GM12878 (cell line): ENCODE results near the gene SOCS4. TPM values are rescaled to one million over a fixed set of nuclear protein-coding genes. Genes with fewer than 3 reads are reported as not detected.
"Not testable (repeated sequence)": the region's sequence is repeated elsewhere in the genome, so short reads cannot be mapped to it uniquely, and the experiment has no call there.

ENCODE experiments used
- ATAC-seq: fragments of 200-7000 bp; cut with Tn5 transposase; 3 replicates; pipeline ENCODE4 v1.9.1; 2020; ENCODE audit warnings: mild to moderate bottlenecking, moderate library complexity
- BruUV-seq: library from RNA; stranded (reverse); fragments of 400-500 nt; replicated peaks from 2 replicates; lab custom pipeline; 2021; lab: Mats Ljungman, UMichigan
- CTCF ChIA-PET: fragments of 300-600 bp; sonication (Branson Sonifier 250); formaldehyde crosslinking; extraction: SDS; loops from one replicate; lab custom pipeline; 2021; ENCODE audit warnings: inconsistent platforms; lab: Yijun Ruan, JAX
- POLR2A ChIA-PET: fragments of 350-600 bp; formaldehyde crosslinking; extraction: SDS; loops from one replicate; lab custom pipeline; 2021; ENCODE audit warnings: inconsistent platforms; lab: Charles Lee
- RAD21 ChIA-PET: fragments of 300-600 bp; sonication (Branson Sonifier 250); formaldehyde crosslinking; loops from one replicate; lab custom pipeline; 2023; ENCODE audit warnings: antibody characterized with exemption; ENCODE audit not compliant: unreplicated experiment; lab: Charles Lee
- SMC1A ChIA-PET: fragments of 300-600 bp; sonication (Branson Sonifier 250); formaldehyde crosslinking; loops from one replicate; lab custom pipeline; 2023; ENCODE audit not compliant: unreplicated experiment, uncharacterized antibody; lab: Charles Lee
- DNase-seq: peaks from one replicate; pipeline ENCODE4 v3.0.0-alpha.2; 2011; ENCODE audit warnings: low read depth, low spot score
- FAIRE-seq: peaks from 3 replicates; lab custom pipeline; 2011; peaks lifted over from hg19 to GRCh38; lab: Jason Lieb, UNC
- H2AFZ ChIP-seq: 2 replicates; pipeline ENCODE4 v1.6.0; 2011; ENCODE audit warnings: low read depth, low read length, control low read depth; ENCODE audit not compliant: control insufficient read depth
- H3K27ac ChIP-seq: 2 replicates; pipeline ENCODE4 v1.5.1; 2011; ENCODE audit warnings: control low read depth; ENCODE audit not compliant: control insufficient read depth, insufficient read depth
- H3K27me3 ChIP-seq, 2 experiments: replicated peaks in 1 of 2; 2 replicates each; pipeline versions ENCODE4 v1.6.0 to v1.6.1; 2011; ENCODE audit warnings: low read length in 1 of 2; ENCODE audit not compliant: control insufficient read depth in 2 of 2, insufficient read depth in 2 of 2
- H3K36me3 ChIP-seq, 2 experiments: 2 replicates each; pipeline ENCODE4 v1.5.1; 2011; ENCODE audit warnings: low read length in 1 of 2; ENCODE audit not compliant: control insufficient read depth in 2 of 2, insufficient read depth in 2 of 2
- H3K4me1 ChIP-seq: 2 replicates; pipeline ENCODE4 v1.6.1; 2011; ENCODE audit warnings: mild to moderate bottlenecking, low read length, moderate library complexity, mixed read lengths; ENCODE audit not compliant: control insufficient read depth, insufficient read depth
- H3K4me2 ChIP-seq: 2 replicates; pipeline ENCODE4 v1.6.0; 2011; ENCODE audit warnings: control low read depth; ENCODE audit not compliant: control insufficient read depth, insufficient read depth
- H3K4me3 ChIP-seq: fragments of 200-600 bp; sonication (generic); 2 replicates; pipeline ENCODE4 v1.5.1; 2016
- H3K79me2 ChIP-seq: 2 replicates; pipeline ENCODE4 v1.6.0; 2011; ENCODE audit warnings: low read length; ENCODE audit not compliant: control insufficient read depth, insufficient read depth
- H3K9ac ChIP-seq: 2 replicates; pipeline ENCODE4 v1.8.0; 2011; ENCODE audit warnings: low read length, control low read depth, mixed read lengths; ENCODE audit not compliant: control insufficient read depth, insufficient read depth
- H3K9me3 ChIP-seq: replicated peaks from 3 replicates; pipeline ENCODE4 v1.5.1; 2011; ENCODE audit warnings: mild to moderate bottlenecking, low read length; ENCODE audit not compliant: control insufficient read depth, insufficient read depth
- H4K20me1 ChIP-seq: 2 replicates; pipeline ENCODE4 v1.6.0; 2011; ENCODE audit not compliant: control insufficient read depth, insufficient read depth
- BCLAF1 ChIP-seq: fragments of 450-650 bp; IDR thresholded peaks from 2 replicates; pipeline ENCODE4 v1.6.1; 2017; ENCODE audit warnings: antibody characterized with exemption, mild to moderate bottlenecking, moderate library complexity
- CREB1 ChIP-seq: IDR thresholded peaks from 2 replicates; pipeline ENCODE4 v1.6.1; 2012; ENCODE audit warnings: low read depth, mild to moderate bottlenecking, inconsistent platforms
- RBBP5 ChIP-seq: fragments of 200-600 bp; sonication (generic); conservative IDR thresholded peaks from 2 replicates; pipeline ENCODE4 v1.6.1; 2016
- WRNIP1 ChIP-seq: IDR thresholded peaks from 2 replicates; pipeline ENCODE4 v1.6.1; 2011; ENCODE audit warnings: low read depth, low read length, improper control_type of control experiment, borderline replicate concordance
- ZNF24 ChIP-seq: fragments of 450-650 bp; IDR thresholded peaks from 2 replicates; pipeline ENCODE4 v1.6.1; 2017; ENCODE audit warnings: antibody characterized with exemption, mild to moderate bottlenecking
- WGBS: methylation state at CpG from one replicate; pipeline ENCODE4 v1.1.6; 2016; ENCODE audit warnings: low lambda C conversion rate; ENCODE audit not compliant: insufficient replicate concordance, insufficient coverage; ENCODE audit errors: missing lambda C conversion rate; 5-methylcytosine and 5-hydroxymethylcytosine counted together
- in situ Hi-C: fragments of 300-500 bp; cut with MboI; formaldehyde crosslinking; loops from 9 replicates; pipeline ENCODE4 v1.14.3; 2018; ENCODE audit warnings: mixed read lengths
- intact Hi-C: fragments of 100-400 bp; cut with micrococcal nuclease; formaldehyde crosslinking; loops from one replicate; pipeline ENCODE4 v1.14.2; 2022; ENCODE audit not compliant: unreplicated experiment
- polyA plus RNA-seq, 11 experiments: library from polyadenylated mRNA; depleted of rRNA in 4 of 11; unstranded in 6 of 11; stranded (reverse) in 5 of 11; fragments of >200 nt; fragmentation: Nextera tagmentation in 4 of 11; fragmentation: Illumina TruSeq in 1 of 11; extraction: Ambion mirVana in 4 of 11; extraction: Trizol in 1 of 11; gene quantifications; 1 replicate in 1 of 11; 2 replicates in 10 of 11; pipeline versions ENCODE4 v1.2.1 to v1.2.3, GENCODE V29; 2011 to 2016; ENCODE audit warnings: inconsistent platforms in 2 of 11, missing spikeins in 2 of 11, low read depth in 1 of 11
- total RNA-seq, 4 experiments: library from RNA; depleted of rRNA in 3 of 4; stranded (reverse); fragments of >200 nt in 3 of 4; fragmentation: Illumina TruSeq in 1 of 4; extraction: Trizol in 1 of 4; gene quantifications; 2 replicates each; pipeline versions ENCODE4 v1.2.1 to v1.2.3, GENCODE V29; 2013 to 2021

SOCS4 gene
- total and polyA plus RNA-seq, 10 of the 15 experiments (the other 5 are each of a cell fraction or from before 2014, with no cell fraction given): 5.7 to 31.5 (median 20.8) TPM

GRCh38 chr14:55015006-55015405, 12.0 kb upstream of the SOCS4 start:
- intact Hi-C loops (no loop called here), in situ Hi-C loops (no loop called here)
- no peaks in the 10 kb centered on the region for H4K20me1 ChIP-seq
- no peak for ATAC-seq
- SMC1A ChIA-PET: interaction anchor here (0.6 to 1.3 kb wide), 3 partner anchors 11 to 63 kb away, joined by 3 to 5 read pairs (median 4); no protein-coding TSS in a partner anchor
- H3K4me2 ChIP-seq: no peak overlapping the region
- POLR2A ChIA-PET: interaction anchor here (0.6 to 0.8 kb wide), 3 partner anchors 31 to 197 kb away, joined by 3 to 8 read pairs (median 4); no protein-coding TSS in a partner anchor
- 100% methylated on average over 2 of the region's 2 CpGs for WGBS
- no peaks in the 10 kb centered on the region; the same call in 2 of the 3 replicates for H3K9me3 ChIP-seq
- no peak overlapping the region for H3K9ac ChIP-seq
- no peak for TF ChIP-seq CREB1
- no peak for TF ChIP-seq ZNF24
- TF ChIP-seq, all 136 proteins: peak for 0
- ChIA-PET RAD21 (no interaction called here), CTCF (interaction anchor here (1.0 kb wide), 1 partner anchor 12 kb away, joined by 3 read pairs; the partner anchor contains the start of genes SOCS4 and WDHD1)
- Histone ChIP-seq H3K27me3 (no peaks in the 10 kb centered on the region), H3K4me3 (no peak overlapping the region), H2AFZ (no peak overlapping the region), H3K36me3 (peaks cover 0 to 9% of the 10 kb centered on the region in 2 experiments; a peak in 3 of 4 replicates), H3K4me1 (no peaks in the 10 kb centered on the region), H3K79me2 (peaks cover 3% of the 10 kb centered on the region; the same call in 1 of the 2 replicates), H3K27ac (no peak overlapping the region)
- FAIRE-seq: no peak
- no TSS peak for BruUV-seq
- no peak for DNase-seq

DNA sequence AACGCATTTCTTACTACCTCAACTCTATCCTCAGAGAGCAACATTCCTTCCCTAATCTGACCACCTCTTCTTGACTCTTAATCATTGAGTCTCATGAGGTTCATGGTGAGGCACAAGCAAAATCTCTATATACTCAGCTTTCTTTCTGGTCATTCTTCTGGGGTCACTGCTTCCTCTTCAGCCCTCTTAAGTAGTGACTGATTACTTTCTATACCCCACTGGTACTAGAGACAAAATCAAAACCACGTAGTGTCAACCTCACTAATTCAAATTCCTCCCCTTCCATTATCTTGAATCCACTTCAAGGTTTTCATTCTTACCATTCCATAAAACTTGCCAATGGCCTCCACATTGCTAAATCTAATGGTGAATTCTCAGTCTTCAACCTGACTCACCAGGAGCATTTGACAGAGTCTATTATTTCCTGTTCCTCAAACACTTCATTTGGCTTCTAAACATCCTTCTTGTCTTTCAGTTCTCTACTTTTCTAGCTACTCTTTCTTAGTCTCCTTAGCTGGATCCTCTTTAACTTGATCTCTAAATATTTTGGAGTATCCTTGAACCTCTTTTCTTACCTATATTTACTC, 7.0 kb upstream of the SOCS4 start:
- Histone ChIP-seq H3K9ac (no peak overlapping the region), H3K27me3 (no peaks in the 10 kb centered on the region), H3K9me3 (no peaks in the 10 kb centered on the region), H3K36me3 (peaks cover 0 to 9% of the 10 kb centered on the region in 2 experiments; a peak in 3 of 4 replicates), H3K4me2 (no peak overlapping the region), H3K79me2 (peaks cover 11% of the 10 kb centered on the region), H4K20me1 (no peaks in the 10 kb centered on the region), H2AFZ (no peak overlapping the region; the same call in 1 of the 2 replicates), H3K27ac (0 out of 2 replicates have a peak overlapping the region, but pooled peaks have one; percentile 18), H3K4me1 (no peaks in the 10 kb centered on the region), H3K4me3 (no peak overlapping the region)
- no peak for DNase-seq
- ChIA-PET SMC1A (no interaction called here), POLR2A (no interaction called here), RAD21 (no interaction called here), CTCF (interaction anchor here (2.1 kb wide), 1 partner anchor 10 kb away, joined by 7 read pairs; no protein-coding TSS in a partner anchor)
- peak; percentile 63 for ATAC-seq
- peak; percentile 7 for FAIRE-seq
- WGBS: 98% methylated on average over 2 of the region's 2 CpGs
- no peak for TF ChIP-seq RBBP5
- TF ChIP-seq WRNIP1: no peak
- TF ChIP-seq BCLAF1: no peak
- in situ Hi-C loops (no loop called here), intact Hi-C loops (no loop called here)
- no TSS peak for BruUV-seq

- H2AFZ ChIP-seq, intact Hi-C loops, FAIRE-seq, H3K27me3 ChIP-seq, RAD21 ChIA-PET, H3K9me3 ChIP-seq, H3K4me2 ChIP-seq, POLR2A ChIA-PET, H3K4me3 ChIP-seq, H4K20me1 ChIP-seq, in situ Hi-C loops, DNase-seq, BruUV-seq, H3K9ac ChIP-seq, H3K4me1 ChIP-seq, ATAC-seq, H3K27ac ChIP-seq, H3K36me3 ChIP-seq, SMC1A ChIA-PET, CTCF ChIA-PET: not testable (repeated sequence)
- peaks cover 52% of the 10 kb centered on the region for H3K79me2 ChIP-seq
- 100% methylated on average over 2 of the region's 5 CpGs for WGBS
Measured at GRCh38 chr14:55024365-55024764, 2.7 kb upstream of the SOCS4 start.
